Measurements from ENCODE around the gene ZNF74. TPM values are rescaled to one million over a fixed set of nuclear protein-coding genes. Genes with fewer than 3 reads are reported as not detected.
A peak's percentile ranks its signal among the peaks of the same experiment; 100 is the strongest.
"Not testable (repeated sequence)": the region's sequence is repeated elsewhere in the genome, so short reads cannot be mapped to it uniquely, and the experiment has no call there.

ZNF74 gene
- total and polyA plus RNA-seq, 3 experiments from 2014 or later = 12.3 to 15.3 (median 13.0) TPM

DNA sequence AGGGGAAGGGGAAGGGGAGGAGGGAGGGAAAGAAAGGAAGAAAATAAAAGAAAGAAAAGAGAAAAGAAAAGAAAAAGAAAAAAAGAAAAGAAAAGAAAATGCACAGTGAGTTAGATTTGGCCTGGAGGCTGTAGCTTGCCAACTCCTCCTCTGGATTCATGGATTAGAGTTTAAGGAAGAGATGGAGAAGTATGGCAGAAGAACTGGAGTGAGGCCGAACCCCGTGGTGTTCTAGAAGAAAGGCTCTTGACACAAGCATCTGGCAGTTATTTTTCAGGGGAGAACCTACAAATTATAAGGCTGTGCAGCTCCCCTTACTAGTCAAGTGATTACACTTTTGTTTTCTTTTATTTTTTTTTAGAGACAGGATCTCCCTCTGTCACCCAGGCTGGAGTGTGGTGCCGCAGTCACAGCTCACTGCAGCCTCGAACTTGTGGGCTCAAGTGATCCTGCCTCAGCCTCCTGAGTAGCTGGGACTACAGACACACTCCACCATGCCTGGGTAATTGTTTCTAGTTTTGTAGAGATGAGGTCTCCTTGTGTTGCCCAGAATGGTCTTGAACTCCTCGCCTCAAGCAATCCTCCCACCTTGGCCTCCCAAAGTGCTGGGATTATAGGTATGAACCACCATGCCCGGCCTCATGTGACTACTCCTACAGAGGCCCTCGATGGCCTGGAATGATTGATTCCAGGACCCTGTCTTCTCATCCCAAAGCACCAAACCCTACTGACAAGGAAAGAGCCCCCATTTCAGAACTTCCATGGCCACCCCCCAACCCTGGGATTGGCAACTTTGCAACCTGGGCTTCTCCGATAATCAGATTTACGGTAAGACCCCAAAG, 19.5 kb downstream of the ZNF74 start:
- H3K27me3 Mint-ChIP-seq = no peaks in the 10 kb centered on the region
- CTCF ChIA-PET = interaction anchor here (1.4 kb wide), 1 partner anchor 328 kb away, joined by 4 read pairs; no protein-coding TSS in a partner anchor

DNA sequence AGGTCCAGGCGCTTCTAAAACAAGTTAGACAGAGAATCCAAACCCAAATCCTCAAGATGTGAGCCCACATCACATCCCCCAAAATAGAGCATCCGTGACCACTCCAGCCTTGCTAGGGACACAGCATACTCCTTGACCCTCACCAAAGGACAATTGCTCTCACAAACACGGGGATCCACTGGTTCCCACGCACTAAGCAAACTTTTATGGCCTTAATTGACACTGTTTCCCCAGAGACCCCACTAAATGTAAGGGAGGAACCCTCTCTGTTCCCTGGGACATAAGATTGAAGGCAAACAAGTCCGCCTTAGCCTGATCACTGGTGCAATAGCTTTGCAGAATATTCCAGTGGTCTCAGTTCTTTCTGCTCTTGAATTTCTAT, 20.1 kb downstream of the ZNF74 start:
- Histone ChIP-seq H3K27me3 (ENCODE audit: insufficient read depth, low read length, poor library complexity, severe bottlenecking) (peaks cover 3% of the 10 kb centered on the region), H3K27ac (ENCODE audit: low read depth, low read length) (no peak overlapping the region), H3K4me1 (ENCODE audit: insufficient read depth, low read length) (peaks cover 11% of the 10 kb centered on the region), H3K9me3 (ENCODE audit: low read length) (no peaks in the 10 kb centered on the region), H3K36me3 (ENCODE audit: insufficient read depth, low read length) (no peaks in the 10 kb centered on the region), H3K4me3 (ENCODE audit: low read length) (no peak overlapping the region)
- no peaks in the 10 kb centered on the region for H3K27me3 Mint-ChIP-seq
- POLR2A ChIA-PET = no interaction called here
- no peaks in the 10 kb centered on the region for H3K36me3 Mint-ChIP-seq
- no peak overlapping the region for H3K4me3 Mint-ChIP-seq
- CTCF ChIA-PET = no interaction called here
- peak in 1 of 5 donors; percentile 8 for DNase-seq
- no peak overlapping the region for H3K27ac Mint-ChIP-seq
- peaks cover 4 to 6% (median 5%) of the 10 kb centered on the region in 3 donors for H3K4me1 Mint-ChIP-seq
- no peaks in the 10 kb centered on the region for H3K9me3 Mint-ChIP-seq

More for the DNA sequence above, 19.5 kb downstream of the ZNF74 start:
- DNase-seq = peak in 1 of 5 donors; percentile 7
- no peaks in the 10 kb centered on the region for H3K9me3 Mint-ChIP-seq
- peaks cover 0 to 2% (median under 1%) of the 10 kb centered on the region in 3 donors for H3K36me3 Mint-ChIP-seq
- peaks cover 9% of the 10 kb centered on the region for H3K4me1 ChIP-seq (ENCODE audit: insufficient read depth, low read length)
- peaks cover 3% of the 10 kb centered on the region for H3K27me3 ChIP-seq (ENCODE audit: insufficient read depth, low read length, poor library complexity, severe bottlenecking)
- no peak overlapping the region for H3K4me3 Mint-ChIP-seq
- H3K27ac Mint-ChIP-seq = peak overlapping the region in 1 of 8 donors; percentile 22
- no peak overlapping the region for H3K4me3 ChIP-seq (ENCODE audit: low read length)
- H3K36me3 ChIP-seq (ENCODE audit: insufficient read depth, low read length) = no peaks in the 10 kb centered on the region
- no peak overlapping the region for H3K27ac ChIP-seq (ENCODE audit: low read depth, low read length)
- H3K4me1 Mint-ChIP-seq = peaks cover 0 to 5% (median 3%) of the 10 kb centered on the region in 3 donors
- H3K9me3 ChIP-seq (ENCODE audit: low read length) = no peaks in the 10 kb centered on the region
- POLR2A ChIA-PET = no interaction called here

GRCh38 chr22:20414450-20414849, 20.5 kb downstream of the ZNF74 start:
- POLR2A ChIA-PET = no interaction called here
- no peaks in the 10 kb centered on the region for H3K36me3 Mint-ChIP-seq

DNA sequence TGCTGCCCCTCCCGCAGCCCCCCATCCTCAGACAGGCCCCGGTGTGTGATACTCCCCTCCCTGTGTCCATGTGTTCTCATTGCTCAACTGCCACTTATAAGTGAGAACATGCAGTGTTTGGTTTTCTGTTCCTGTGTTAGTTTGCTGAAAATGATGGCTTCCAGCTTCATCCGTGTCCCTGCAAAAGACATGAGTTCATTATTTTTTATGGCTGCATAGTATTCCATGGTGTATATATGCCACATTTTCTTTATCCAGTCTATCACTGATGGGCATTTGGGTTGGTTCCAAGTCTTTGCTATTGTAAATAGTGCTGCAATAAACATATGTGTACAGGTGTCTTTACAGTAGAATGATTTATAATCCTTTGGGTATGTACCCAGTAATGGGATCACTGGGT, 21.3 kb downstream of the ZNF74 start:
- H3K4me3 ChIP-seq (ENCODE audit: low read length); H3K4me1 Mint-ChIP-seq; H3K27me3 Mint-ChIP-seq; POLR2A ChIA-PET; H3K27ac ChIP-seq (ENCODE audit: low read depth, low read length); H3K36me3 ChIP-seq (ENCODE audit: insufficient read depth, low read length); H3K36me3 Mint-ChIP-seq; H3K9me3 Mint-ChIP-seq; DNase-seq; H3K27me3 ChIP-seq (ENCODE audit: insufficient read depth, low read length, poor library complexity, severe bottlenecking); H3K4me3 Mint-ChIP-seq; H3K9me3 ChIP-seq (ENCODE audit: low read length); H3K27ac Mint-ChIP-seq: not testable (repeated sequence)
- CTCF ChIA-PET = interaction anchor here (1.3 kb wide), 1 partner anchor 285 kb away, joined by 5 read pairs; no protein-coding TSS in a partner anchor
- peaks cover 11% of the 10 kb centered on the region for H3K4me1 ChIP-seq (ENCODE audit: insufficient read depth, low read length)

More at GRCh38 chr22:20414450-20414849, 20.5 kb downstream of the ZNF74 start:
- Histone ChIP-seq H3K4me3 (ENCODE audit: low read length) (no peak overlapping the region), H3K36me3 (ENCODE audit: insufficient read depth, low read length) (no peaks in the 10 kb centered on the region), H3K27me3 (ENCODE audit: insufficient read depth, low read length, poor library complexity, severe bottlenecking) (peaks cover 3% of the 10 kb centered on the region), H3K27ac (ENCODE audit: low read depth, low read length) (no peak overlapping the region), H3K4me1 (ENCODE audit: insufficient read depth, low read length) (peaks cover 11% of the 10 kb centered on the region), H3K9me3 (ENCODE audit: low read length) (no peaks in the 10 kb centered on the region)
- Mint-ChIP-seq H3K9me3 (no peaks in the 10 kb centered on the region), H3K27ac (no peak overlapping the region), H3K4me1 (peaks cover 5 to 6% (median 5%) of the 10 kb centered on the region in 3 donors), H3K4me3 (no peak overlapping the region), H3K27me3 (no peaks in the 10 kb centered on the region)
- no peak for DNase-seq
- CTCF ChIA-PET = no interaction called here

GRCh38 chr22:20415699-20416098, 21.7 kb downstream of the ZNF74 start:
- H3K4me1 Mint-ChIP-seq; H3K4me3 ChIP-seq (ENCODE audit: low read length); H3K9me3 Mint-ChIP-seq; H3K27me3 ChIP-seq (ENCODE audit: insufficient read depth, low read length, poor library complexity, severe bottlenecking); POLR2A ChIA-PET; H3K27me3 Mint-ChIP-seq; DNase-seq; H3K27ac Mint-ChIP-seq; H3K9me3 ChIP-seq (ENCODE audit: low read length); H3K36me3 Mint-ChIP-seq; H3K27ac ChIP-seq (ENCODE audit: low read depth, low read length); H3K4me3 Mint-ChIP-seq; H3K36me3 ChIP-seq (ENCODE audit: insufficient read depth, low read length): not testable (repeated sequence)
- CTCF ChIA-PET = interaction anchor here (1.3 kb wide), 1 partner anchor 284 kb away, joined by 5 read pairs; no protein-coding TSS in a partner anchor
- H3K4me1 ChIP-seq (ENCODE audit: insufficient read depth, low read length) = peaks cover 11% of the 10 kb centered on the region

DNA sequence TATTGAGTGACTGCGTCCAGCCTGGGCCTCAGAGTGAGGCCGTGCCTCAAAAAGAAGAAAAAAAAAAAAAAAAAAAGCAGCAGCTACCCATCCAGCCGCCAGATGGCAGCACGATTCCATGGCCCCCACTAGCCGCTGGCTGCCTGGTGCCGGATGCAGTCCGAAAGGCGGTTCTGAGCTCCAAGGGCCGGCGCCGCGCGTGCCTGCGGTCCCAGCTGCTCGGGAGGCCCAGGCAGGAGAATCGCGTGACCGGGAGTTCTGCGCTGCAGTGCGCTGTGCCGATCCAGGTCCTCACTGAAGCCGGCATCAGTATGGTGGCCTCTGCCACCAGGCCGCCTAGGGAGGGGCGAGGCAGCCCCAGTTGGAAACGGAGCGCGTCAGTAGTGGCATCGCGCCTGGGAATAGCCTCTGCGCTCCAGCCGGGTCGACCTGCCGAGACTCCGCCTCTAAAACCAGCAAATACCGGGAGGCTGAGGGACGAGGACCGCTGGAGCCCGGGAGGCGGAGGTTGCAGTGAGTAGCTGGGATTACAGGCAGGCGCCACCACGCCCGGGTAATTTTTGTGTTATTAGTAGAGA, 24.3 kb downstream of the ZNF74 start:
- Mint-ChIP-seq H3K4me1 (peaks cover 5 to 6% (median 5%) of the 10 kb centered on the region in 3 donors), H3K36me3 (no peaks in the 10 kb centered on the region), H3K27ac (peak overlapping the region in 1 of 8 donors; percentile 43), H3K9me3 (no peaks in the 10 kb centered on the region), H3K27me3 (no peaks in the 10 kb centered on the region), H3K4me3 (peak overlapping the region in 6 of 7 donors; percentile 60 to 83 (median 74))
- Histone ChIP-seq H3K4me1 (ENCODE audit: insufficient read depth, low read length) (peaks cover 11% of the 10 kb centered on the region), H3K9me3 (ENCODE audit: low read length) (no peaks in the 10 kb centered on the region), H3K36me3 (ENCODE audit: insufficient read depth, low read length) (no peaks in the 10 kb centered on the region), H3K27me3 (ENCODE audit: insufficient read depth, low read length, poor library complexity, severe bottlenecking) (peaks cover 3% of the 10 kb centered on the region), H3K27ac (ENCODE audit: low read depth, low read length) (no peak overlapping the region), H3K4me3 (ENCODE audit: low read length) (peak overlapping the region; percentile 56)
- ChIA-PET POLR2A (interaction anchor here (0.6 to 0.7 kb wide), 4 partner anchors 46 to 327 kb away, joined by 4 to 6 read pairs (median 4); no protein-coding TSS in a partner anchor), CTCF (interaction anchor here (0.6 to 3.3 kb wide), 42 partner anchors 11 to 468 kb away, joined by 3 to 41 read pairs (median 4); partner anchors contain the start of gene DGCR6L)
- peak; percentile 64 to 83 (median 67) for DNase-seq

DNA sequence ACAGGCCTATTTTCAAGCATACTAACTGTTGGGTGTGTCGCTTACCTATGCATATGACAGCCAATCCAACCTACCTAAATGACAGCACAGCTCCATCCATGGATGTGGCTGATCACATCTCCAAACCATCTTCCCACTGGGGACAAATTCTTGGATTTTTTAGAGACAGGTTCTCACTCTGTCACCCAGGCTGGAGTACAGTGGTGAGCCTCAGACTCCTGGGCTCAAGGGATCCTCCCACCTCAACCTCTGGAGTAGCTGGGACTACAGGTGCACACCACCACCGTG, 25.7 kb downstream of the ZNF74 start:
- DNase-seq = peak in 1 of 5 donors; percentile 6
- POLR2A ChIA-PET = interaction anchor here (0.6 kb wide), 1 partner anchor 75 kb away, joined by 7 read pairs; no protein-coding TSS in a partner anchor
- H3K4me3 Mint-ChIP-seq = peak overlapping the region in 1 of 7 donors; percentile 44

More for the DNA sequence above, 25.7 kb downstream of the ZNF74 start:
- no peaks in the 10 kb centered on the region for H3K27me3 Mint-ChIP-seq
- H3K9me3 Mint-ChIP-seq = no peaks in the 10 kb centered on the region
- Histone ChIP-seq H3K27me3 (ENCODE audit: insufficient read depth, low read length, poor library complexity, severe bottlenecking) (peaks cover 3% of the 10 kb centered on the region), H3K27ac (ENCODE audit: low read depth, low read length) (no peak overlapping the region), H3K4me3 (ENCODE audit: low read length) (no peak overlapping the region), H3K36me3 (ENCODE audit: insufficient read depth, low read length) (no peaks in the 10 kb centered on the region), H3K9me3 (ENCODE audit: low read length) (no peaks in the 10 kb centered on the region), H3K4me1 (ENCODE audit: insufficient read depth, low read length) (peaks cover 11% of the 10 kb centered on the region)
- no peak overlapping the region for H3K27ac Mint-ChIP-seq
- CTCF ChIA-PET = interaction anchor here (0.6 to 3.3 kb wide), 5 partner anchors 10 to 281 kb away, joined by 3 to 41 read pairs (median 9); no protein-coding TSS in a partner anchor
- H3K4me1 Mint-ChIP-seq = peaks cover 5 to 7% (median 6%) of the 10 kb centered on the region in 3 donors
- H3K36me3 Mint-ChIP-seq = peaks cover 0 to 2% (median 0%) of the 10 kb centered on the region in 3 donors

Data from CD8-positive, alpha-beta memory T cell (primary cell).